Adrenal gland (tissue), 5 donors: ENCODE data around the gene ZNF600.

Source experiments
- POLR2A ChIP-seq, 2 donors: fragments of 450-650 bp; IDR thresholded peaks; one replicate each; pipeline ENCODE4 v1.6.1; 2017; ENCODE audit warnings: antibody characterized with exemption in 2 of 2, mild to moderate bottlenecking in 2 of 2, moderate library complexity in 1 of 2
- TF ChIP-seq, protein P1 (sequence below), 6 experiments: fragments of 450-650 bp in 4 of 6; fragments of 200-600 bp in 2 of 6; sonication (generic) in 1 of 6; IDR thresholded peaks; 1 replicate in 5 of 6; 2 replicates in 1 of 6; pipeline versions ENCODE4 v1.5.1 to v1.8.0; 2016 to 2021; ENCODE audit warnings: antibody characterized with exemption in 6 of 6, mild to moderate bottlenecking in 2 of 6, moderate library complexity in 1 of 6
- donor health status: DM: no; HTN: no; CAD: no.

GRCh38 chr19:52735734-52736133 is 50.9 kb downstream of the ZNF600 start:
- TF ChIP-seq, protein P1, sequence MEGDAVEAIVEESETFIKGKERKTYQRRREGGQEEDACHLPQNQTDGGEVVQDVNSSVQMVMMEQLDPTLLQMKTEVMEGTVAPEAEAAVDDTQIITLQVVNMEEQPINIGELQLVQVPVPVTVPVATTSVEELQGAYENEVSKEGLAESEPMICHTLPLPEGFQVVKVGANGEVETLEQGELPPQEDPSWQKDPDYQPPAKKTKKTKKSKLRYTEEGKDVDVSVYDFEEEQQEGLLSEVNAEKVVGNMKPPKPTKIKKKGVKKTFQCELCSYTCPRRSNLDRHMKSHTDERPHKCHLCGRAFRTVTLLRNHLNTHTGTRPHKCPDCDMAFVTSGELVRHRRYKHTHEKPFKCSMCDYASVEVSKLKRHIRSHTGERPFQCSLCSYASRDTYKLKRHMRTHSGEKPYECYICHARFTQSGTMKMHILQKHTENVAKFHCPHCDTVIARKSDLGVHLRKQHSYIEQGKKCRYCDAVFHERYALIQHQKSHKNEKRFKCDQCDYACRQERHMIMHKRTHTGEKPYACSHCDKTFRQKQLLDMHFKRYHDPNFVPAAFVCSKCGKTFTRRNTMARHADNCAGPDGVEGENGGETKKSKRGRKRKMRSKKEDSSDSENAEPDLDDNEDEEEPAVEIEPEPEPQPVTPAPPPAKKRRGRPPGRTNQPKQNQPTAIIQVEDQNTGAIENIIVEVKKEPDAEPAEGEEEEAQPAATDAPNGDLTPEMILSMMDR (IDR thresholded peaks at IDR 0.05) = no peak
- TF ChIP-seq POLR2A (IDR thresholded peaks at IDR 0.05) = peak in 1 of 2 donors; percentile 29
